ENCODE results near the gene KDM3B.
"Not testable (repeated sequence)": the region's sequence is repeated elsewhere in the genome, so short reads cannot be mapped to it uniquely, and the experiment has no call there.

KDM3B gene

GRCh38 chr5:138471052-138471361 is 118.5 kb downstream of the KDM3B start:
- TF ChIP-seq, protein P1, sequence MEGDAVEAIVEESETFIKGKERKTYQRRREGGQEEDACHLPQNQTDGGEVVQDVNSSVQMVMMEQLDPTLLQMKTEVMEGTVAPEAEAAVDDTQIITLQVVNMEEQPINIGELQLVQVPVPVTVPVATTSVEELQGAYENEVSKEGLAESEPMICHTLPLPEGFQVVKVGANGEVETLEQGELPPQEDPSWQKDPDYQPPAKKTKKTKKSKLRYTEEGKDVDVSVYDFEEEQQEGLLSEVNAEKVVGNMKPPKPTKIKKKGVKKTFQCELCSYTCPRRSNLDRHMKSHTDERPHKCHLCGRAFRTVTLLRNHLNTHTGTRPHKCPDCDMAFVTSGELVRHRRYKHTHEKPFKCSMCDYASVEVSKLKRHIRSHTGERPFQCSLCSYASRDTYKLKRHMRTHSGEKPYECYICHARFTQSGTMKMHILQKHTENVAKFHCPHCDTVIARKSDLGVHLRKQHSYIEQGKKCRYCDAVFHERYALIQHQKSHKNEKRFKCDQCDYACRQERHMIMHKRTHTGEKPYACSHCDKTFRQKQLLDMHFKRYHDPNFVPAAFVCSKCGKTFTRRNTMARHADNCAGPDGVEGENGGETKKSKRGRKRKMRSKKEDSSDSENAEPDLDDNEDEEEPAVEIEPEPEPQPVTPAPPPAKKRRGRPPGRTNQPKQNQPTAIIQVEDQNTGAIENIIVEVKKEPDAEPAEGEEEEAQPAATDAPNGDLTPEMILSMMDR (conservative IDR thresholded peaks at IDR 0.05; ENCODE audit: low read length): no peak
- no peak for DNase-seq (ENCODE audit: low read depth)
- H3K4me3 ChIP-seq (ENCODE audit: low read length): no peak overlapping the region

DNA sequence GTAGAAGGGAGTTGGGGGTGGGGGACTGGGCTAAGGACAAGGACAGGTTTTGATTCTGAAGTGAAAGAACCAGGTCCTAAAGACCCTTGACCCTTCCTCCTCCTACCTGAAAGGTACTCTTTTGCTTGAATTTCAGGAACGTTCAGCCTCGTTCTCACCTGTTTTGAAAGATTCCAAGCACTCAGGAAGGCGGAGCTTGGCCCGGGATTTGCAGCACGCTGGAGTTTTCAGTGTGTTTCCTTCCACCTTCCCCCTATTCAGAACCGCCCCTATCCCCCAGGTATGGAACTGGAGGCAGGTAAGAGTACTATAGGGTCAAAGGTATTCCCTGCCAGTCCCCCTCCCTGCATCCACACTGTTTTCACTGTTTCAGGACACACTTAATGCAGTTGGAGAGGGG is 119.9 kb downstream of the KDM3B start:
- H3K4me3 ChIP-seq (ENCODE audit: low read length): no peak overlapping the region
- DNase-seq (ENCODE audit: low read depth): no peak

GRCh38 chr5:138473151-138473550 is 120.7 kb downstream of the KDM3B start:
- not testable (repeated sequence) for H3K4me3 ChIP-seq (ENCODE audit: low read length); DNase-seq (ENCODE audit: low read depth)

More for the DNA sequence above, 119.9 kb downstream of the KDM3B start:
- TF ChIP-seq, protein P1 (conservative IDR thresholded peaks at IDR 0.05; ENCODE audit: low read length): no peak

GRCh38 chr5:138476918-138477317 is 124.4 kb downstream of the KDM3B start:
- TF ChIP-seq, protein P1 (conservative IDR thresholded peaks at IDR 0.05; ENCODE audit: low read length): no peak
- H3K4me3 ChIP-seq (ENCODE audit: low read length): no peak overlapping the region
- DNase-seq (ENCODE audit: low read depth): no peak

DNA sequence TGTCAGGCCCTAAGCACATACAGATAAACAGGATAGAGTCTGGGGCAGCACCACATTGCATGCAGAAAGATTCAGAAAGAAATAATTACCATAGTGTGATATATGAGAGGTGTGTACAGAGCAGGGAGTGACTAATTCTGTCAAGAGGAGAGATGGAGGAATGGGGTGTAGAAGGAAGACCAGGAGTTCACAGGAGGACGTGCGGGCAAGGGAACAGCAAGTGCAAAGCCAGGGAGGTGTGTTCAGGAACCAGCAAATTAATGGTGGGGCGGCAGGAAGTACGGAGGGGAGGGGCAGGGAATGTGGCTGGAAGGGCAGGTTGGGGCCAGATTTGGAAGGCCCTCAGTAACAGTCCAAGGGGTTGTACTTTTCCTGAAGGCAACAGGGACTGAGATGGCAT is 130.2 kb downstream of the KDM3B start:
- no peak overlapping the region for H3K4me3 ChIP-seq (ENCODE audit: low read length)
- DNase-seq (ENCODE audit: low read depth): no peak
- TF ChIP-seq, protein P1 (conservative IDR thresholded peaks at IDR 0.05; ENCODE audit: low read length): no peak
